H7 (cell line): ENCODE results near the gene RAB24. TPM values are rescaled to one million over a fixed set of nuclear protein-coding genes. Genes with fewer than 3 reads are reported as not detected.
"Not testable (repeated sequence)": the region's sequence is repeated elsewhere in the genome, so short reads cannot be mapped to it uniquely, and the experiment has no call there.

ENCODE experiments used
- DNase-seq: peaks from one replicate; pipeline ENCODE4 v3.0.0; 2012
- H3K27me3 ChIP-seq: 2 replicates; pipeline ENCODE4 v1.6.0; 2011; ENCODE audit warnings: mild to moderate bottlenecking, low read length; ENCODE audit not compliant: control insufficient read depth, insufficient read depth
- H3K36me3 ChIP-seq: replicated peaks from 2 replicates; pipeline ENCODE4 v1.5.1; 2011; ENCODE audit warnings: low read length; ENCODE audit not compliant: control insufficient read depth, insufficient read depth
- H3K4me3 ChIP-seq: 2 replicates; pipeline ENCODE4 v1.5.1; 2011; ENCODE audit warnings: low read depth, mild to moderate bottlenecking, control low read depth, low read length, moderate library complexity; ENCODE audit not compliant: insufficient read depth
- total RNA-seq: library from RNA; depleted of rRNA; stranded (reverse); fragments of >200 nt; shearing (Covaris generic); gene quantifications from 2 replicates; pipeline ENCODE4 v1.2.3, GENCODE V29; 2014; rRNA removed

Gene RAB24
- total RNA-seq, 1 experiment from 2014 or later, result 25.4 TPM

GRCh38 chr5:177265395-177265794 lies 38.1 kb downstream of the RAB24 start:
- DNase-seq, result no peak
- Histone ChIP-seq H3K4me3 (no peak overlapping the region), H3K27me3 (no peaks in the 10 kb centered on the region), H3K36me3 (peaks cover 28% of the 10 kb centered on the region)

- Histone ChIP-seq H3K4me3 (no peak overlapping the region), H3K27me3 (no peaks in the 10 kb centered on the region), H3K36me3 (peaks cover 29% of the 10 kb centered on the region)
- DNase-seq, result no peak
These were observed 39.3 kb downstream of the RAB24 start for GRCh38 chr5:177264178-177264577.

- no peak for DNase-seq
- Histone ChIP-seq H3K4me3 (no peak overlapping the region), H3K36me3 (peaks cover 28% of the 10 kb centered on the region), H3K27me3 (no peaks in the 10 kb centered on the region)
These were observed 42.0 kb downstream of the RAB24 start for GRCh38 chr5:177261510-177261909.

- H3K4me3 ChIP-seq, result no peak overlapping the region
- no peak for DNase-seq
- H3K27me3 ChIP-seq, result no peaks in the 10 kb centered on the region
- peaks cover 27% of the 10 kb centered on the region for H3K36me3 ChIP-seq
These were observed 42.6 kb downstream of the RAB24 start for GRCh38 chr5:177260961-177261360.

GRCh38 chr5:177258711-177259110 lies 44.8 kb downstream of the RAB24 start:
- not testable (repeated sequence) for DNase-seq, H3K4me3 ChIP-seq, H3K27me3 ChIP-seq
- peaks cover 26% of the 10 kb centered on the region for H3K36me3 ChIP-seq

GRCh38 chr5:177256296-177256695 lies 47.2 kb downstream of the RAB24 start:
- H3K27me3 ChIP-seq, result no peaks in the 10 kb centered on the region
- no peak overlapping the region for H3K4me3 ChIP-seq
- peaks cover 24% of the 10 kb centered on the region for H3K36me3 ChIP-seq
- DNase-seq, result no peak

- no peak for DNase-seq
- Histone ChIP-seq H3K4me3 (no peak overlapping the region), H3K36me3 (peaks cover 20% of the 10 kb centered on the region)
These were observed 50.3 kb downstream of the RAB24 start for GRCh38 chr5:177253252-177253651.

More at GRCh38 chr5:177253252-177253651, 50.3 kb downstream of the RAB24 start:
- no peaks in the 10 kb centered on the region for H3K27me3 ChIP-seq

Other genes with a start within 250 kb of the RAB24 start
- 105 and 110 TPM in 2 replicates for gene FGFR4, start 216.8 kb downstream of the RAB24 start, total RNA-seq
- 43.4 and 51.2 TPM in 2 replicates for gene NSD1, start 169.9 kb downstream of the RAB24 start, total RNA-seq
- 360 and 469 TPM in 2 replicates for gene PRELID1, start 80 bp upstream of the RAB24 start, total RNA-seq
- 26.4 and 27.2 TPM in 2 replicates for gene MXD3, start 8.2 kb upstream of the RAB24 start, total RNA-seq
- gene LMAN2, start 47.9 kb upstream of the RAB24 start, total RNA-seq, result 221 and 225 TPM in 2 replicates
- 31.0 and 32.4 TPM in 2 replicates for gene RGS14, start 54.2 kb upstream of the RAB24 start, total RNA-seq
- gene SLC34A1, start 80.7 kb upstream of the RAB24 start, total RNA-seq, result not detected in 2 replicates
- not detected in 2 replicates for gene PFN3, start 96.9 kb upstream of the RAB24 start, total RNA-seq
- gene F12, start 105.8 kb upstream of the RAB24 start, total RNA-seq, result 3.2 and 3.7 TPM in 2 replicates
- gene GRK6, start 123.0 kb upstream of the RAB24 start, total RNA-seq, result 62.4 and 66.8 TPM in 2 replicates
- gene PRR7, start 143.1 kb upstream of the RAB24 start, total RNA-seq, result 11.4 and 12.1 TPM in 2 replicates
- 165 and 216 TPM in 2 replicates for gene DBN1, start 169.9 kb upstream of the RAB24 start, total RNA-seq
- gene PDLIM7, start 193.9 kb upstream of the RAB24 start, total RNA-seq, result 71.9 and 97.3 TPM in 2 replicates
- gene DOK3, start 206.1 kb upstream of the RAB24 start, total RNA-seq, result 0.76 and 3.2 TPM in 2 replicates
- 96.5 and 106 TPM in 2 replicates for gene DDX41, start 213.2 kb upstream of the RAB24 start, total RNA-seq